Neural cell (in vitro differentiated cells): ENCODE results near the gene SERINC5. TPM values are rescaled to one million over a fixed set of nuclear protein-coding genes. Genes with fewer than 3 reads are reported as not detected.

ENCODE experiments used
- H2AFZ ChIP-seq: fragments of 200-600, 300-800 bp; sonication (generic), shearing (Covaris generic); 2 replicates; pipeline ENCODE4 v1.6.0; 2014; ENCODE audit warnings: low read depth, mild to moderate bottlenecking, antibody characterized with exemption, low read length, moderate library complexity
- H3F3A ChIP-seq: fragments of 200-600 bp; shearing (Covaris generic); 2 replicates; pipeline ENCODE4 v1.6.1; 2016; ENCODE audit warnings: mild to moderate bottlenecking, moderate library complexity, mixed read lengths, antibody characterized with exemption, low read length; ENCODE audit not compliant: insufficient read depth, poor library complexity, severe bottlenecking
- H3K27ac ChIP-seq: fragments of 200-600, 300-800 bp; sonication (generic), shearing (Covaris generic); 2 replicates; pipeline ENCODE4 v1.5.1; 2014; ENCODE audit warnings: mild to moderate bottlenecking, low read length, moderate library complexity
- H3K27me3 ChIP-seq: fragments of 300-800, 200-600 bp; sonication (generic), shearing (Covaris generic); 2 replicates; pipeline ENCODE4 v1.6.0; 2014; ENCODE audit warnings: mild to moderate bottlenecking, low read depth, low read length, moderate library complexity; ENCODE audit not compliant: insufficient read depth
- H3K36me3 ChIP-seq: fragments of 300-800, 200-600 bp; sonication (generic), shearing (Covaris generic); 2 replicates; pipeline ENCODE4 v1.5.1; 2014; ENCODE audit warnings: mild to moderate bottlenecking, antibody characterized with exemption, low read length, moderate library complexity; ENCODE audit not compliant: insufficient read depth
- H3K4me2 ChIP-seq: fragments of 300-800, 200-600 bp; sonication (generic), shearing (Covaris generic); 2 replicates; pipeline ENCODE4 v1.6.0; 2014; ENCODE audit warnings: mild to moderate bottlenecking, low read length
- H3K4me3 ChIP-seq: fragments of 300-800, 200-600 bp; sonication (generic), shearing (Covaris generic); 2 replicates; pipeline ENCODE4 v1.5.1; 2014; ENCODE audit warnings: mild to moderate bottlenecking, low read length, moderate library complexity
- H3K79me2 ChIP-seq: fragments of 200-600 bp; shearing (Covaris generic); replicated peaks from 2 replicates; pipeline ENCODE4 v1.6.0; 2014; ENCODE audit warnings: mild to moderate bottlenecking, low read length, moderate library complexity; ENCODE audit not compliant: insufficient read depth
- H3K9ac ChIP-seq: fragments of 300-800, 200-600 bp; sonication (generic), shearing (Covaris generic); 2 replicates; pipeline ENCODE4 v1.6.1; 2016; ENCODE audit warnings: mild to moderate bottlenecking, low read length, mixed read lengths
- H3K9me2 ChIP-seq: fragments of 200-600 bp; shearing (Covaris generic); 2 replicates; pipeline ENCODE4 v1.6.1; 2016; ENCODE audit warnings: mild to moderate bottlenecking, low read length, mixed read lengths; ENCODE audit not compliant: insufficient read depth
- H3K9me3 ChIP-seq: fragments of 200-600, 300-800 bp; sonication (generic), shearing (Covaris generic); 2 replicates; pipeline ENCODE4 v1.6.1; 2016; ENCODE audit warnings: mild to moderate bottlenecking, mixed run types, low read length, moderate library complexity, mixed read lengths
- H4K20me1 ChIP-seq: fragments of 200-600 bp; shearing (Covaris generic); 2 replicates; pipeline ENCODE4 v1.6.1; 2016; ENCODE audit warnings: mild to moderate bottlenecking, mixed run types; ENCODE audit not compliant: insufficient read depth
- EP300 ChIP-seq: fragments of 450-650 bp; conservative IDR thresholded peaks from 2 replicates; pipeline ENCODE4 v1.6.1; 2014; ENCODE audit warnings: antibody characterized with exemption, mild to moderate bottlenecking, moderate library complexity; ENCODE audit not compliant: poor library complexity, severe bottlenecking
- EZH2 ChIP-seq: fragments of 200-600, 300-800 bp; shearing (Covaris generic), sonication (generic); IDR thresholded peaks from 2 replicates; pipeline ENCODE4 v1.6.1; 2014; ENCODE audit warnings: antibody characterized with exemption, low read length, borderline replicate concordance, mild to moderate bottlenecking; ENCODE audit not compliant: insufficient read depth, poor library complexity, severe bottlenecking
- MXI1 ChIP-seq: fragments of 450-650 bp; conservative IDR thresholded peaks from 2 replicates; pipeline ENCODE4 v1.6.1; 2014; ENCODE audit warnings: antibody characterized with exemption, mild to moderate bottlenecking; ENCODE audit not compliant: poor library complexity, severe bottlenecking
- POLR2AphosphoS5 ChIP-seq: IDR thresholded peaks from 2 replicates; pipeline ENCODE4 v1.6.1; 2012
- RAD21 ChIP-seq: fragments of 450-650 bp; conservative IDR thresholded peaks from 2 replicates; pipeline ENCODE4 v1.6.1; 2014; ENCODE audit warnings: antibody characterized with exemption, mild to moderate bottlenecking, moderate library complexity
- REST ChIP-seq: IDR thresholded peaks from 2 replicates; pipeline ENCODE4 v1.6.1; 2012; ENCODE audit warnings: borderline replicate concordance
- SMC3 ChIP-seq: fragments of 450-650 bp; conservative IDR thresholded peaks from 2 replicates; pipeline ENCODE4 v1.6.1; 2014; ENCODE audit warnings: antibody characterized with exemption, mild to moderate bottlenecking, moderate library complexity; ENCODE audit not compliant: poor library complexity
- TAF1 ChIP-seq: IDR thresholded peaks from 2 replicates; pipeline ENCODE4 v1.6.1; 2012; ENCODE audit warnings: low read depth
- polyA plus RNA-seq: library from polyadenylated mRNA; depleted of rRNA; stranded (reverse); fragments of >200 nt; gene quantifications from 2 replicates; pipeline ENCODE4 v1.2.3, GENCODE V29; 2014
- TF ChIP-seq, protein P1 (sequence below): fragments of 450-650 bp; IDR thresholded peaks from 2 replicates; pipeline ENCODE4 v1.5.1; 2014; ENCODE audit warnings: antibody characterized with exemption, mild to moderate bottlenecking, moderate library complexity; ENCODE audit not compliant: poor library complexity, severe bottlenecking

The SERINC5 gene
- polyA plus RNA-seq, 1 donor from 2014 or later, result 5.8 TPM

DNA sequence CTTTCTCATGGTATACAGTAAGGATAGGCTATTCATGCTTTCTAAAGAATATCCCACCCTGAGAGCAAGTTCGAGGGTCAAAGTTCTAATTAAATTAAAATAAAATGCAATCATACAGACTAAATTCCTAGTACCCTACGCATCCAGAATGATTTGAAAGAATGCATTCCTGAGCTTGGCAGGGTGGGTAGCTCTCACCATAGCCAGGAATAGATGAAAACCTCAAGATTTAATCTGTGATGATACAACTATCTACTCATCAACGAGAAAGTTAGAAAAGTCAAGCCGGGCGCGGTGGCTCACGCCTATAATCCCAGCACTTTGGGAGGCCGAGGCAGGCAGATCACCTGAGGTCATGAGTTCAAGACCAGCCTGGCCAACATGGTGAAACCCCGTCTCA is 32.3 kb downstream of the SERINC5 start:
- Histone ChIP-seq H3K27me3 (no peaks in the 10 kb centered on the region), H3F3A (no peaks in the 10 kb centered on the region), H2AFZ (no peak overlapping the region), H3K27ac (no peak overlapping the region), H3K9ac (no peak overlapping the region), H3K36me3 (no peaks in the 10 kb centered on the region), H3K4me3 (no peak overlapping the region), H3K9me3 (no peaks in the 10 kb centered on the region), H3K9me2 (no peaks in the 10 kb centered on the region), H3K79me2 (no peaks in the 10 kb centered on the region), H3K4me2 (no peak overlapping the region), H4K20me1 (no peaks in the 10 kb centered on the region)
- TF ChIP-seq, protein P1, sequence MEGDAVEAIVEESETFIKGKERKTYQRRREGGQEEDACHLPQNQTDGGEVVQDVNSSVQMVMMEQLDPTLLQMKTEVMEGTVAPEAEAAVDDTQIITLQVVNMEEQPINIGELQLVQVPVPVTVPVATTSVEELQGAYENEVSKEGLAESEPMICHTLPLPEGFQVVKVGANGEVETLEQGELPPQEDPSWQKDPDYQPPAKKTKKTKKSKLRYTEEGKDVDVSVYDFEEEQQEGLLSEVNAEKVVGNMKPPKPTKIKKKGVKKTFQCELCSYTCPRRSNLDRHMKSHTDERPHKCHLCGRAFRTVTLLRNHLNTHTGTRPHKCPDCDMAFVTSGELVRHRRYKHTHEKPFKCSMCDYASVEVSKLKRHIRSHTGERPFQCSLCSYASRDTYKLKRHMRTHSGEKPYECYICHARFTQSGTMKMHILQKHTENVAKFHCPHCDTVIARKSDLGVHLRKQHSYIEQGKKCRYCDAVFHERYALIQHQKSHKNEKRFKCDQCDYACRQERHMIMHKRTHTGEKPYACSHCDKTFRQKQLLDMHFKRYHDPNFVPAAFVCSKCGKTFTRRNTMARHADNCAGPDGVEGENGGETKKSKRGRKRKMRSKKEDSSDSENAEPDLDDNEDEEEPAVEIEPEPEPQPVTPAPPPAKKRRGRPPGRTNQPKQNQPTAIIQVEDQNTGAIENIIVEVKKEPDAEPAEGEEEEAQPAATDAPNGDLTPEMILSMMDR, result no peak
- no peak for TF ChIP-seq SMC3
- TF ChIP-seq POLR2AphosphoS5, result no peak
- TF ChIP-seq MXI1, result no peak
- no peak for TF ChIP-seq EZH2
- TF ChIP-seq REST, result no peak
- TF ChIP-seq TAF1, result no peak
- TF ChIP-seq RAD21, result no peak

- no peak overlapping the region for H3K4me3 ChIP-seq
- no peak overlapping the region for H3K27ac ChIP-seq
- H3K9me2 ChIP-seq, result no peaks in the 10 kb centered on the region
- no peak overlapping the region for H3K9ac ChIP-seq
- H2AFZ ChIP-seq, result no peak overlapping the region
- H3K4me2 ChIP-seq, result no peak overlapping the region
- TF ChIP-seq SMC3, result no peak
- no peak for TF ChIP-seq REST
- TF ChIP-seq MXI1, result no peak
- TF ChIP-seq POLR2AphosphoS5, result no peak
- TF ChIP-seq, protein P1, result no peak
- no peak for TF ChIP-seq TAF1
- no peak for TF ChIP-seq EZH2
- no peak for TF ChIP-seq EP300
- no peak for TF ChIP-seq RAD21
- H3K9me3 ChIP-seq, result no peaks in the 10 kb centered on the region
- no peaks in the 10 kb centered on the region for H3K27me3 ChIP-seq
- H4K20me1 ChIP-seq, result no peaks in the 10 kb centered on the region
- H3F3A ChIP-seq, result no peaks in the 10 kb centered on the region
- no peaks in the 10 kb centered on the region for H3K79me2 ChIP-seq
- H3K36me3 ChIP-seq, result no peaks in the 10 kb centered on the region
Observed at GRCh38 chr5:80220245-80220897, 35.5 kb downstream of the SERINC5 start.
